Ovary (tissue), 3 donors: ENCODE measurements around the gene GPATCH1.

Source experiments
- CTCF ChIP-seq, 3 donors: fragments of 450-650 bp in 2 of 3; fragments of 200-600 bp in 1 of 3; IDR thresholded peaks; one replicate each; pipeline versions ENCODE4 v1.5.1 to v1.8.0; 2016 to 2022; ENCODE audit warnings: antibody characterized with exemption in 3 of 3, mild to moderate bottlenecking in 1 of 3
- EP300 ChIP-seq: sonication (generic); formaldehyde crosslinking; IDR thresholded peaks from one replicate; pipeline ENCODE4 v1.6.1; 2017; ENCODE audit warnings: antibody characterized with exemption
- POLR2A ChIP-seq: fragments of 450-650 bp; IDR thresholded peaks from one replicate; pipeline ENCODE4 v1.6.1; 2017; ENCODE audit warnings: antibody characterized with exemption, mild to moderate bottlenecking, moderate library complexity
- donor health status: DM: no; HTN: no; CAD: no.

- TF ChIP-seq CTCF (IDR thresholded peaks at IDR 0.05), result no peak
- no peak for TF ChIP-seq POLR2A
- no peak for TF ChIP-seq EP300
Measured at GRCh38 chr19:33071887-33072286, 9.1 kb upstream of the GPATCH1 start.
